GM12878 (cell line): ENCODE data around the gene EHBP1L1. TPM values are rescaled to one million over a fixed set of nuclear protein-coding genes. Genes with fewer than 3 reads are reported as not detected.
A peak's percentile ranks its signal among the peaks of the same experiment; 100 is the strongest.

ENCODE experiments used
- ATF2 ChIP-seq: IDR thresholded peaks from 2 replicates; pipeline ENCODE4 v1.6.1; 2012; ENCODE audit warnings: low read length, inconsistent platforms
- BCL11A ChIP-seq: IDR thresholded peaks from 2 replicates; pipeline ENCODE4 v1.6.1; 2011; ENCODE audit warnings: low read depth, low read length
- CBX3 ChIP-seq: fragments of 200-600 bp; sonication (generic); IDR thresholded peaks from 2 replicates; pipeline ENCODE4 v1.6.1; 2016; ENCODE audit warnings: low read depth, borderline replicate concordance
- CEBPB ChIP-seq, 2 experiments: fragments of 150-350 bp in 1 of 2; IDR thresholded peaks; 2 replicates each; pipeline ENCODE4 v1.6.1; 2012 to 2014; ENCODE audit warnings: low read depth in 2 of 2, low read length in 2 of 2, borderline replicate concordance in 1 of 2, inconsistent platforms in 1 of 2
- CHD1 ChIP-seq: IDR thresholded peaks from 2 replicates; pipeline ENCODE4 v1.6.1; 2012; ENCODE audit warnings: low read depth, low read length, improper control_type of control experiment
- EZH2 ChIP-seq: IDR thresholded peaks from 2 replicates; pipeline ENCODE4 v1.6.1; 2012; ENCODE audit warnings: low read depth, mild to moderate bottlenecking, control low read depth, inconsistent platforms, low read length, borderline replicate concordance; ENCODE audit not compliant: control insufficient read depth
- FOS ChIP-seq: IDR thresholded peaks from 3 replicates; pipeline ENCODE4 v1.6.1; 2011; ENCODE audit warnings: borderline replicate concordance; ENCODE audit not compliant: insufficient read length; ENCODE audit errors: extremely low read depth
- FOXK2 ChIP-seq: fragments of 450-650 bp; IDR thresholded peaks from 2 replicates; pipeline ENCODE4 v1.6.1; 2017; ENCODE audit warnings: mild to moderate bottlenecking, moderate library complexity
- NR2C1 ChIP-seq: fragments of 450-650 bp; IDR thresholded peaks from 2 replicates; pipeline ENCODE4 v1.6.1; 2017; ENCODE audit warnings: antibody characterized with exemption, mild to moderate bottlenecking, moderate library complexity
- NRF1 ChIP-seq: conservative IDR thresholded peaks from 2 replicates; pipeline ENCODE4 v1.6.1; 2011; ENCODE audit warnings: mild to moderate bottlenecking, low read depth, low read length, improper control_type of control experiment
- SIN3A ChIP-seq: IDR thresholded peaks from 2 replicates; pipeline ENCODE4 v1.6.1; 2012; ENCODE audit warnings: low read depth, low read length, improper control_type of control experiment
- SMAD5 ChIP-seq: IDR thresholded peaks from 2 replicates; pipeline ENCODE4 v1.6.1; 2016; ENCODE audit warnings: antibody characterized with exemption, low read depth
- SP1 ChIP-seq: IDR thresholded peaks from one replicate; pipeline ENCODE4 v1.6.1; 2011; ENCODE audit warnings: low read depth, low read length
- SPI1 ChIP-seq: IDR thresholded peaks from 2 replicates; pipeline ENCODE4 v1.6.1; 2011; ENCODE audit warnings: low read depth, mild to moderate bottlenecking, low read length, moderate library complexity, borderline replicate concordance; ENCODE audit not compliant: insufficient read depth
- TBL1XR1 ChIP-seq: IDR thresholded peaks from 2 replicates; pipeline ENCODE4 v1.6.1; 2012; ENCODE audit warnings: low read depth, low read length, improper control_type of control experiment
- ZZZ3 ChIP-seq: IDR thresholded peaks from 2 replicates; pipeline ENCODE4 v1.6.1; 2011; ENCODE audit warnings: low read depth; ENCODE audit not compliant: control insufficient read depth, insufficient read length
- polyA plus RNA-seq, 11 experiments: library from polyadenylated mRNA; depleted of rRNA in 4 of 11; unstranded in 6 of 11; stranded (reverse) in 5 of 11; fragments of >200 nt; fragmentation: Nextera tagmentation in 4 of 11; fragmentation: Illumina TruSeq in 1 of 11; extraction: Ambion mirVana in 4 of 11; extraction: Trizol in 1 of 11; gene quantifications; 1 replicate in 1 of 11; 2 replicates in 10 of 11; pipeline versions ENCODE4 v1.2.1 to v1.2.3, GENCODE V29; 2011 to 2016; ENCODE audit warnings: inconsistent platforms in 2 of 11, missing spikeins in 2 of 11, low read depth in 1 of 11
- total RNA-seq, 4 experiments: library from RNA; depleted of rRNA in 3 of 4; stranded (reverse); fragments of >200 nt in 3 of 4; fragmentation: Illumina TruSeq in 1 of 4; extraction: Trizol in 1 of 4; gene quantifications; 2 replicates each; pipeline versions ENCODE4 v1.2.1 to v1.2.3, GENCODE V29; 2013 to 2021
- TF ChIP-seq, protein P1 (sequence below), 3 experiments: IDR thresholded peaks in 2 of 3; conservative IDR thresholded peaks in 1 of 3; 2 replicates each; pipeline ENCODE4 v1.5.1; 2011; ENCODE audit warnings: low read depth in 3 of 3, low read length in 3 of 3, mild to moderate bottlenecking in 3 of 3, control low read depth in 2 of 3, moderate library complexity in 2 of 3, inconsistent platforms in 1 of 3, mixed read lengths in 1 of 3; ENCODE audit not compliant: control insufficient read depth in 2 of 3, insufficient read depth in 1 of 3; ENCODE audit errors: extremely low read depth in 1 of 3
- TF ChIP-seq, protein P2 (sequence below): fragments of 450-650 bp; IDR thresholded peaks from 2 replicates; pipeline ENCODE4 v1.6.1; 2017; ENCODE audit warnings: borderline replicate concordance
- TF ChIP-seq, protein P3 (sequence below): fragments of 450-650 bp; IDR thresholded peaks from 2 replicates; pipeline ENCODE4 v1.6.1; 2017; ENCODE audit warnings: mild to moderate bottlenecking, moderate library complexity
- TF ChIP-seq, protein P4 (sequence below): IDR thresholded peaks from 2 replicates; pipeline ENCODE4 v1.6.1; 2011; ENCODE audit warnings: low read depth, mild to moderate bottlenecking, low read length, moderate library complexity, borderline replicate concordance; ENCODE audit errors: extremely low read depth

The EHBP1L1 gene
- total and polyA plus RNA-seq, 10 of the 15 experiments (the other 5 are each of a cell fraction or from before 2014, with no cell fraction given), result 0.06 to 99.4 (median 32.7) TPM

- TF ChIP-seq, protein P1, sequence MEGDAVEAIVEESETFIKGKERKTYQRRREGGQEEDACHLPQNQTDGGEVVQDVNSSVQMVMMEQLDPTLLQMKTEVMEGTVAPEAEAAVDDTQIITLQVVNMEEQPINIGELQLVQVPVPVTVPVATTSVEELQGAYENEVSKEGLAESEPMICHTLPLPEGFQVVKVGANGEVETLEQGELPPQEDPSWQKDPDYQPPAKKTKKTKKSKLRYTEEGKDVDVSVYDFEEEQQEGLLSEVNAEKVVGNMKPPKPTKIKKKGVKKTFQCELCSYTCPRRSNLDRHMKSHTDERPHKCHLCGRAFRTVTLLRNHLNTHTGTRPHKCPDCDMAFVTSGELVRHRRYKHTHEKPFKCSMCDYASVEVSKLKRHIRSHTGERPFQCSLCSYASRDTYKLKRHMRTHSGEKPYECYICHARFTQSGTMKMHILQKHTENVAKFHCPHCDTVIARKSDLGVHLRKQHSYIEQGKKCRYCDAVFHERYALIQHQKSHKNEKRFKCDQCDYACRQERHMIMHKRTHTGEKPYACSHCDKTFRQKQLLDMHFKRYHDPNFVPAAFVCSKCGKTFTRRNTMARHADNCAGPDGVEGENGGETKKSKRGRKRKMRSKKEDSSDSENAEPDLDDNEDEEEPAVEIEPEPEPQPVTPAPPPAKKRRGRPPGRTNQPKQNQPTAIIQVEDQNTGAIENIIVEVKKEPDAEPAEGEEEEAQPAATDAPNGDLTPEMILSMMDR (IDR thresholded peaks at IDR 0.05 in 2 of 3, conservative IDR thresholded peaks at IDR 0.05 in 1 of 3; ENCODE audit: control insufficient read depth in 2 of 3, extremely low read depth in 1 of 3, insufficient read depth in 1 of 3, low read depth in 3 of 3, low read length in 3 of 3), result no peak
- TF ChIP-seq, protein P2, sequence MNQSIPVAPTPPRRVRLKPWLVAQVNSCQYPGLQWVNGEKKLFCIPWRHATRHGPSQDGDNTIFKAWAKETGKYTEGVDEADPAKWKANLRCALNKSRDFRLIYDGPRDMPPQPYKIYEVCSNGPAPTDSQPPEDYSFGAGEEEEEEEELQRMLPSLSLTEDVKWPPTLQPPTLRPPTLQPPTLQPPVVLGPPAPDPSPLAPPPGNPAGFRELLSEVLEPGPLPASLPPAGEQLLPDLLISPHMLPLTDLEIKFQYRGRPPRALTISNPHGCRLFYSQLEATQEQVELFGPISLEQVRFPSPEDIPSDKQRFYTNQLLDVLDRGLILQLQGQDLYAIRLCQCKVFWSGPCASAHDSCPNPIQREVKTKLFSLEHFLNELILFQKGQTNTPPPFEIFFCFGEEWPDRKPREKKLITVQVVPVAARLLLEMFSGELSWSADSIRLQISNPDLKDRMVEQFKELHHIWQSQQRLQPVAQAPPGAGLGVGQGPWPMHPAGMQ, result no peak
- no peak for TF ChIP-seq BCL11A
- TF ChIP-seq ATF2, result no peak
- no peak for TF ChIP-seq EZH2
- TF ChIP-seq SPI1, result no peak
- peak; percentile 91 for TF ChIP-seq TBL1XR1
- TF ChIP-seq SIN3A, result peak; percentile 91
- TF ChIP-seq CEBPB (IDR thresholded peaks at IDR 0.05; ENCODE audit: borderline replicate concordance in 1 of 2, low read depth in 2 of 2, low read length in 2 of 2), result no peak
- TF ChIP-seq CBX3, result no peak
- TF ChIP-seq SMAD5, result no peak
- peak; percentile 99 for TF ChIP-seq SP1
- TF ChIP-seq, protein P3, sequence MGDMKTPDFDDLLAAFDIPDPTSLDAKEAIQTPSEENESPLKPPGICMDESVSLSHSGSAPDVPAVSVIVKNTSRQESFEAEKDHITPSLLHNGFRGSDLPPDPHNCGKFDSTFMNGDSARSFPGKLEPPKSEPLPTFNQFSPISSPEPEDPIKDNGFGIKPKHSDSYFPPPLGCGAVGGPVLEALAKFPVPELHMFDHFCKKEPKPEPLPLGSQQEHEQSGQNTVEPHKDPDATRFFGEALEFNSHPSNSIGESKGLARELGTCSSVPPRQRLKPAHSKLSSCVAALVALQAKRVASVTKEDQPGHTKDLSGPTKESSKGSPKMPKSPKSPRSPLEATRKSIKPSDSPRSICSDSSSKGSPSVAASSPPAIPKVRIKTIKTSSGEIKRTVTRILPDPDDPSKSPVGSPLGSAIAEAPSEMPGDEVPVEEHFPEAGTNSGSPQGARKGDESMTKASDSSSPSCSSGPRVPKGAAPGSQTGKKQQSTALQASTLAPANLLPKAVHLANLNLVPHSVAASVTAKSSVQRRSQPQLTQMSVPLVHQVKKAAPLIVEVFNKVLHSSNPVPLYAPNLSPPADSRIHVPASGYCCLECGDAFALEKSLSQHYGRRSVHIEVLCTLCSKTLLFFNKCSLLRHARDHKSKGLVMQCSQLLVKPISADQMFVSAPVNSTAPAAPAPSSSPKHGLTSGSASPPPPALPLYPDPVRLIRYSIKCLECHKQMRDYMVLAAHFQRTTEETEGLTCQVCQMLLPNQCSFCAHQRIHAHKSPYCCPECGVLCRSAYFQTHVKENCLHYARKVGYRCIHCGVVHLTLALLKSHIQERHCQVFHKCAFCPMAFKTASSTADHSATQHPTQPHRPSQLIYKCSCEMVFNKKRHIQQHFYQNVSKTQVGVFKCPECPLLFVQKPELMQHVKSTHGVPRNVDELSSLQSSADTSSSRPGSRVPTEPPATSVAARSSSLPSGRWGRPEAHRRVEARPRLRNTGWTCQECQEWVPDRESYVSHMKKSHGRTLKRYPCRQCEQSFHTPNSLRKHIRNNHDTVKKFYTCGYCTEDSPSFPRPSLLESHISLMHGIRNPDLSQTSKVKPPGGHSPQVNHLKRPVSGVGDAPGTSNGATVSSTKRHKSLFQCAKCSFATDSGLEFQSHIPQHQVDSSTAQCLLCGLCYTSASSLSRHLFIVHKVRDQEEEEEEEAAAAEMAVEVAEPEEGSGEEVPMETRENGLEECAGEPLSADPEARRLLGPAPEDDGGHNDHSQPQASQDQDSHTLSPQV, result no peak
- no peak for TF ChIP-seq CHD1
- TF ChIP-seq, protein P4, sequence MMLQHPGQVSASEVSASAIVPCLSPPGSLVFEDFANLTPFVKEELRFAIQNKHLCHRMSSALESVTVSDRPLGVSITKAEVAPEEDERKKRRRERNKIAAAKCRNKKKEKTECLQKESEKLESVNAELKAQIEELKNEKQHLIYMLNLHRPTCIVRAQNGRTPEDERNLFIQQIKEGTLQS, result no peak
- TF ChIP-seq FOS, result peak; percentile 91
- no peak for TF ChIP-seq ZZZ3
- TF ChIP-seq FOXK2, result peak; percentile 69; the same call in 1 of the 2 replicates
- peak; percentile 100 for TF ChIP-seq NR2C1
- peak; percentile 97 for TF ChIP-seq NRF1
These were observed 39.5 kb downstream of the EHBP1L1 start, which contains the start of gene PCNX3 (continued) for GRCh38 chr11:65615229-65615949.
